Activated gamma-delta T cell treated with Interleukin-2 at 50 U/mL for 16 hours (primary cell): ENCODE results near the gene CFAP61.
"Not testable (repeated sequence)": the region's sequence is repeated elsewhere in the genome, so short reads cannot be mapped to it uniquely, and the experiment has no call there.

Source experiments
- DNase-seq: peaks from one replicate; pipeline ENCODE4 v3.0.0-alpha.2; 2020

CFAP61 gene

DNA sequence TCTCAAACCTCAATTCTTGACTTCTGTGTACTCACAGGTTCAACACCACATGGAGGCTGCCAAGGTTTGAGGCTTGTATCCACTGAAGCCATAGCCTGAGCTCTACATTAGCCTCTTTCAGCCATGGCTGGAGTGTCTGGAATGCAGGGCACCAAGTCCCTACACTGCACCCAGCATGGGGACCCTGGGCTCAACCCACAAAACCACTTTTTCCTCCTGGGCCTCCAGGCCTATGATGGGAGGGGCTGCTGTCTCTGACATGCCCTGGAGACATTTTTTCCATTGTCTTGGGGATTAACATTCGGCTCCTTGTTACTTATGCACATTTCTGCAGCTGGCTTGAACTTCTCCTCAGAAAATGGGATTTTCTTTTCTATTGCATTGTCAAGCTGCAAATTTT, 192.1 kb downstream of the CFAP61 start:
- DNase-seq = not testable (repeated sequence)

DNA sequence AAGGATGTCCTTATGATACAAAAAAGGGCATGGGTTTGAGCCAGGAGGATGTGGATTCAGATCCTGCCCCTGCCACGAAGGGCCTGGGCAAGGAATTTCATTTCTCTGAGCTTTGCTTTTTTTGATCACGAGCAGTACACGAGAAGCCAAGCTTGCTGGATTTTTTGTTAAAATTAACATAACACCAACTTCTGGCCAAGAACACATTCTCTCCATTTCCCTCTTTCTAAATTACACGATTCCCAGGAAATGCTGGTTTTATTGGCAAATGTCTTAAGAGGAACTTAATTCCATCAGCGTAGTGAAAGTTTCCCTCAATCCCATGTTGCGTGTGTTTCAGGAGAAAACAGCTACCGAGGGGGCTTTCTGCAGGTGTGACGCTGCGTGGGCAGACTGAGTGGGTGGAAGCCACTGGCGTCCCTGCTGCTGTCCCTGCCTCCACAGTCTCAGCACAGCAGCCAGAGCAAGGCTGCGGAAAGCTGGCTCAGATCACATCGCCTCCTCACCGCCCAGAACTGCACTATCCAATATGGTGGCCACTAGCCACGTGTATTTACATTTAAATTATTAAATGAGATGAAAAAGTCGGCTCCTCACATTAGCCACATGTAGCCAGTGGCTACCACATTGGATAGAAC, 194.8 kb downstream of the CFAP61 start:
- DNase-seq = no peak

DNA sequence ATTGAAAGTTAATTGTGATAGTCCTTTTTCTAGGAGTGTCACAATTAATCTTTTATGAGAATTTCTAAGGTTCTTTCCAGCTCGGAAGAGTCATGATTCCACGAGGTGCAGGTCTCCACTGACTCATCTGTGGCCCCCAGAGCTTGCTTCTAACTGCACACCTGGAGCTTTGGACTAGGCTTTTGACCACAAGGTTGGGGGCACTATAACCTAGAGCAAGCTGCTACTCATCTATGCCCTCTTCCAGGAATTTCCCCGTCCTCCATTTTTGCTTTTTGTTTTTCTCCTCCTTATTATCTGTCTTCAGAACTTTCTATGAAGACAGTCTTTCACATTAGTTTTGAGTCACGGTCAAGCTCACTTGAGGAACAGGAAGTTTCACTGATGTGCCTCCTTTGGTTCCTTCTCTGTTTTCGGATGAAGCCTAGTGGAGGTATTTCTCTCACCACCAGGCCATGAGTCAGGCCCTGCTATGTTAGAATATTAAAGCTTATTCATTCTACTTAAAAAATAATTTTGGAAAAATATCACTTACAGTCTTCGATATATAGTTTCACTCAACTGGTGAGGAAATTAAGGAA, 196.4 kb downstream of the CFAP61 start:
- no peak for DNase-seq

DNA sequence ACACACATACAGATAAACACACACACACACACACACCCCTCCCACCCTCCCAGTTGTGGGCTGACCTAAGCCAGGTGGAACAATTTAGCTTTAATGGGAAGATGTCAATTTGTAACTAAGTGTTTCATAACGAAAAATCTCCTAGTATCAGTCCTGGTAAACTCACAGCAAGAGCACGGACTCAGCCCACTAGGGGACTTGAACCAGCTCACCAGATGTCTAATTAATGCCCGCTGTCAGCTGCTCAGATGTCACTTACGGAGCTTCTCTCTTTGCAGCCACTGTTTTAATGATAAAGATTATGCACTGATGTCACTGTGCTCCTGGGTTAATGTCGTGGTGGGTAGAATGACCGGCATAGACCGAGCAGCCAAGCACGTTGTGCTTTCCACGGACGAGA, 199.0 kb downstream of the CFAP61 start:
- DNase-seq = no peak

DNA sequence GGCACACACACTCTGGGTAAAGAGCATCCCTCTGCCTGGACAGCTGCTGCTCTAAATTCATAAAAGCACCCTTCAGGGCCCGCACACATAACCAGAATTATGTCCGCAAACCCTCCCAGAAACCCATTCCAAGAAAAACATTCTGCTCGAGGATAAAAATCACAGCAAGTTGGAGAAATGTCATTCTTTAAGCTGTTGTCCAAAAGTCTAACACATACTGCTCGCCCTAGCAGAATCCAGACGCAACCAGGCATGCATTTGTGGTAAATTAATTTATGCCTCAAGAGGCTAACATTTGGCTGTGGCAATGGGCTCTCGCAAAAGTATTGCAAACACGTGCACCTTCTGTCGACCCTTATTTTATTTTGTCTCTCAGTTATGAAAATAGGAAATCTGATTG, 199.5 kb downstream of the CFAP61 start:
- no peak for DNase-seq

DNA sequence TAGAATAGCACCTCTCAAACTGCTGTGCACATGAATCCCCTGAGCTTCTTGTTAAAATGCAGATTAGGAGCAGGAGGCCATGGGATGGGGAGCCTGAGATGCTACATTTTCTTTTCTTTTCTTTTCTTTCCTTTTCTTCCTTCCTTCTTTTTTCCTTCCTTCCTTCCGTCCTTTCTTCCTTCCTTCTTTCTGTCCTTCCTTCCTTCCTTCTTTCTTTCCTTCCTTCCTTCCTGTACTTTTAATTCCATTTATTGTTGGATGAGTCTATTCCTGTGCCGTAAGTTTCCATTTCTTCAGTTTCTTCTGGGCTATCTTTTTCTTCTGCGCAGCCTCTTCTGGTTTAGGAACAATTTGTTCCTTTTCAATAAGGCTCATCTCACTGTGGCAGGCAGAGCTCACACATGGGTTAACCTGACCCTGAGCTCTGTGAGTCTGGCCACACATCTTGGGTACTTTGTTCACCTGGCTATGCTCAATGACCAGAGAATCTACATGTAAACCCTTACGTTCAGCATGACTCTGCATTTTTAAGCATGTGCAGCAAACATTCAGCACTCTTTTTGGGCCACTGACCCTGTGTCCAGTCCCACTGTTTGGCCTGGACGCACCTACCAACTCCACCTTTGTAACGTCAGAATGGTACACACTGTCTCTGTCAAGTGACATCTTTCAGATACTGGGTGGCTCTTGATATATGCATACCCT, 200.9 kb downstream of the CFAP61 start:
- DNase-seq = no peak

DNA sequence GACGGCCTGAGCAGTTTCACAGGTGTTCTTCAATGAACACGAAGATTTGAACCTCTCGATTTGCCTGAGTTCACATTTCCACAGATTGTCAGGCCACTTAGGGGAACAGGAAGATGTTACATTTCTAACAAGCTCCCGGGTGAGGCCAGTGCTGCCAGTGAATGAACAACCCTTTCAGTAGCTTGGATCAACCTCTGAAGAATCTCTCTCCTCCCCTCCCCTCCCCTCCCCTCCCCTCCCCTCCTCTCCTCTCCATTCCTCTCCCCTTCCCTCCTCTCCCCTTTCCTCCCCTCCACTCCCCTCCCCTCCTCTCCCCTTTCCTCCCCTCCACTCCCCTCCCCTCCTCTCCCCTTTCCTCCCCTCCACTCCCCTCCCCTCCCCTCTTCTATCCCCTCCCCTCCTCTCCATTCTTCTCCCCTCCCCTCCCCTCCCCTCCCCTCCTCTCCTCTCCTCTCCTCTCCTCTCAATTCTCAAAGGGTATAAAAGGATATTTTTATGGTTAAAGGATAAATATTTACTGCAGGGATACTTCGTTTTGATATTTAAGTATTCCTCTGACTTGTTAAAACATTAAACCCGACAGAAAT, 201.5 kb downstream of the CFAP61 start:
- DNase-seq = no peak

DNA sequence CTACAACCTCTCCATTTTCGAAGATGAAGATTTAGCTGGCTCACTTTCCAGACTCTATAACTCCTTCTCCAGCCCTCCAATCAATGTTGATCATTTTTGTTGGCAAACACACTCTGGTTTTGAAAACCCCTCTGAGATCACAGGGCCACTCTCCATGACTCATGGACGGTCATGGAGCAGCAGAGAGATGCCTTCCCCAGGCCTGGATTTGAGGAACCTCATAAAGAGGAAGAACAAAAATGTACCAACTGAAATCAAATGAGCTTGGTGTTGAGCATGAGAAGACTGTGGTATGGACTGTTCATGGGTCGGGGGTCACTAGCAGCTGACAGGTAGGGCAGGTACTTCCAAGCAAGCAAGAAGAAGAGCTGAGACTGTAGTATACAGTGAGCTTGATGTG, 202.8 kb downstream of the CFAP61 start:
- DNase-seq = no peak

DNA sequence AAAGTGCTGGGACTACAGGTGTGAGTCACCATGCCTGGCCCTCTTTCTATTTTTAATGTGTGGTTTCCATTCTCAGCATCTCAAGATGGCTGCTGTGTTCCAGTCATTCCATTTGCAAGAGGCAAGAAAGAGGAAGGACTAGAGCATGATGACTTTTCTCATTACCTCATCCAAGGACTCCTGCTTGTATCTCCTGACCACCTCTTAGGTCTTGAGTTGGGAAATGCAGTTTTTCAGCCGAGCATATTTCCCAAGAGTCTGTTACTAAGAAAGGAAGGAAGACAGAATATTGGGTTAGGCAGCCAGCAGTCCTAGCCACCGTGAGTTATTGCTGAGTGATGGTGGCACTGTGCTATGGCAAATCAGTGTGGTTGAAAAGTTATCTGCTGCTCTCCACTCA, 207.2 kb downstream of the CFAP61 start:
- no peak for DNase-seq

DNA sequence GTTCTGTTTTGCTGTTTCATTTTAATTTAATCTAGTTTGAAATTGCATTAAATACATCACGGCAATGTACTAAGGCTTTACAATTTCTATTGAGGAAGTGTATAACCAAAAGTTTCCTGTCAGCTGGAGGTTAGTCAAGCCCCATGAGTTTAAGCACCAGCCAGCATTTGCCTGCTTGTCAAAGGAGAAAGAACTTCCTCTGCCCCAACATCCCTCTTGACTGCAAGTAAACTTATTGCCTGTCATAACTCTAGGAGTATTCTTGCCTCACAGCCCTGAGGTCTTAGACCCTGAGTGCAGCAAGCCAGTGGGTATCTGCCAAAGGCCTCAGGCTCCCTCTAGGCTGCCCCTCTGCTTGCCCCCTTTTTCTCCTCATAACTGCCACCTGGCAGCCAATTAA, 208.8 kb downstream of the CFAP61 start:
- no peak for DNase-seq

DNA sequence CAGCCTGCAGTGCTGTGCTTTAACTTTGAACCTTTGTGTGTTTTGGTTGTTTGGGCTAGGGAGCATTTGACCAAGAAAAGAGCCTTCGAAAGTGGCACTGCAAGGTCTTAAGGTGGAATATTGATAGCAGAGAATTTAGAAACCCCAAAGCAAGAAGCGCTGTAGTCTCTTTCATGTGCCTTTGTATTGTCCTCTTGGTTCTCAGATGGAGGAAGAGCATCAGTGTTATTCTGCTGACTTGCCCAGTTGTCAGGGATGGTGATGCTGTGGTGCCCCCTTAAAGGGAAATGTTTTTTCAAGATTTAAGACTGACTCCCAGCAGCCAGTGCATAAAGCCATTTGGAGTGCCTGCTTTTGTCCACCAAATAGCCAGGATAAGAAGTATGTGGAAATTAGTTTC, 212.9 kb downstream of the CFAP61 start:
- no peak for DNase-seq

DNA sequence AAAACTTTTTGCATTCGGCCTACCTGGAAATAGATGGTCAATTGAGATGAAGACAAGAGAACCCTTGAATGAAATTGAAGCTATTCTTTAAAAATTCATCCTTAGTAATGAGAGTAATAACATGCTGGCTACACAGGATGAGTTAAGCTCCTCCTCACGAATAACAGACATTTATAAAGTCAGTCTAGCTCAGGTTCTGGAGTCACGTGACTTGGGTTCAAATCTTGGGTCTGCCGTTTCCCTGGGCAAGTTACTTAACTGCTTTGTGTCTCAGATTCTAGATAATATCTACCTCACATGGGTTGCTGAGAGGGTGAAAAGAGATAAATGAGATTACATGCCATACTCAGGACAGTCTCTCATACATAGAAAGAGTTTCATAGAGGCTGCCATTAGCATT, 214.2 kb downstream of the CFAP61 start:
- no peak for DNase-seq

DNA sequence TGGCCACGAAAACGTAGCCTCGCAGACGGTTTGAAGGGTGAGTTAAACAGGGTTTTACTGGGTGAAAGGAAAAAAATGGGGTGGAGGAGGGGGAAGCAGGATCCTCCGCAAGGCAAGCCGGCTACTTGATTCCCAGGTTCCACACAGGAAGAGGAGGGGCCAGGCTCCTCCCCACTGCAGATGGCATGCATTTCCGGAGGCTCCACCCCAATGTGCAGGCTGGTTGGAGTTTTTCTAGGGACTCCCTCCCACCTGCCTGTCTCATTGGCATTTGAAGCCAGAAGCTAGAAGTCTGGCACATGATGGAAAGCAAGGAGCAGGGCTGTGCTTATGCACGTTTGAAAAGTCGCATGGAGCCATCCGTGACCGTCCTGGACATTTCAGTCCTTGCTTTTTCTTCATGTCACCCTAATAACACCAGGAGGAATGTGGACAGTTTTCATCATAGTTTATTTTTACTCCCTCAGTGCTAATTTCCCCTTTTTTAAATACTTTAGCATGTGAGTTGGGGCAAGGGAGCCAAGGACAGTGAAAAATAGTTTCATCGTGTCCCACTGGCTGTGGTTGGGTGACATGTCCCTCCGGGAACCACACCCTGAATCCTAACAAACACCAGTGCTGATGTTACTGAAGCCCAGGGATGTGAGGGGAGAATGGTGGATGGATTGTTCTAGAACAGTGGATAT, 215.5 kb downstream of the CFAP61 start:
- no peak for DNase-seq

DNA sequence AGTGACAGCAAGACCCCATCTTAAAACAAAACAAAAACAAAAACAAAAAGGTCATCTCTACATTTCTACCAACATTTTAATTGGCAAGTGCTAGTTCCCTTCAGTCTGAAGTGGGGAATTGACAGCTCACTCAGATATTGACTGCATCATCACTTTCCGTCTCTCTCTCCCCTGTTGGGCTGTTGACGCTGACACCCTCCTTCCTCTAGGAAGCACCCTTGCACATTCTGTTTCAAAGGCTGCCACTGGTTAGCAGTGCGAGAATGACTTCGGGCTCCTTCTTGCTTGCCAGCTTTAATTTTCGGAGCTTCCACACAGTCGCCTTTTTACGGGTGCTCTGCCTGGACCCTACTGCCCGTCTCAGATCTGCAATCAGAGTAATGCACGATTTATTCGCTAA, 218.9 kb downstream of the CFAP61 start:
- no peak for DNase-seq

DNA sequence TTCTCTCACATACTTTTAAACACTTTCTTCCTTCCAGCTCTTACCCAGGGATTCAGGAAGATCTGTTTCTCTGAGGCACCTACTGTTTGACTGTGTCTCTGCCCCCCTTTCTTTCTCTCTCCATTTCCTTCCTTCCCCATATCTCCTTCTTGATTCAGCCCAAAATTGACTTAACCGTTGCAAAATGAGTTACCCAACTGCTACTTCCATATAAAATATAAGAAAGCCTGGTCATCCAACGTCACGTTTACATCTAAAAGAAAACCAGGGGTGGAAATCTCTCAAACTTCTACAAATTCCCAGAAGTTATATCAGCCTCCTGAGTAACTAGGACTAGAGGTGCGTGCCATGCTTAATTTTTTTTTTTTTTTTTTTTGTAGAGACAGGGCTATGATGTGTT, 220.4 kb downstream of the CFAP61 start:
- DNase-seq = no peak

DNA sequence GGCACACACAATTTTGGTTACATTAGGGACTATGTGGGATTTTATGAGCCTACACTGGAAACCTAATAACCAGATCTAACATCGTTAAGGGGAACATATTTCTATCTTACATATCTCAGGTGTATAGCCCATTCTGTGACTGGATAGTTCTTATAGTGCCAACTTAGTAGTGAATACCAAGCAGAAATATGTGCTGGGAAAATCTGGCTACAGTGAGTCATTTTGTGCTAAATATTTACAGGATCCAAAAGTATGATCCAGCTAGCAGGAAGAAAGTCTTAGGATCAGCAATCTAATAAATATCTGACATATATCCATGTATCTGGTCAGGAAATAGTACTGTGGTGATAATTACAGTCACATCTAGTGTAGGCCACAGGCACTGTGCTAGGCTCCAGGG, 221.0 kb downstream of the CFAP61 start:
- DNase-seq = no peak

DNA sequence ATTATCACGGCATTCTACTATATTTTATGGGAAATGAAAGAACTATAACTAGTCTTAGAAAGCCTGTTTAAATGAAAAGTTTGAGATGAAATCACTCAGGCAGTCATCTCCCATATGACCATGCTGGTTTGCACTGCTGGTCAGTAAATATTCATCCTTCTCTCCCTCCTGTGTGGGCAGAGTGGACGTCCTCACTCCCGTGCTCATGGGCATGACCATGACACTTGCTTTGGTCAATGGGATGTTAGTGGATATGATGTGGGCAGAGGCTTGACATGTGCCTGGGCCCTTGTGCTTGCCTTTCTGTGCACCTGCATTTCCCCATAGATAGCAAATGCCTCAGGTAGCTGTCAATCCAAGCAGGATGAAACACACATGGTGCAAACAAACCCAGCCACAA, 222.5 kb downstream of the CFAP61 start:
- no peak for DNase-seq

DNA sequence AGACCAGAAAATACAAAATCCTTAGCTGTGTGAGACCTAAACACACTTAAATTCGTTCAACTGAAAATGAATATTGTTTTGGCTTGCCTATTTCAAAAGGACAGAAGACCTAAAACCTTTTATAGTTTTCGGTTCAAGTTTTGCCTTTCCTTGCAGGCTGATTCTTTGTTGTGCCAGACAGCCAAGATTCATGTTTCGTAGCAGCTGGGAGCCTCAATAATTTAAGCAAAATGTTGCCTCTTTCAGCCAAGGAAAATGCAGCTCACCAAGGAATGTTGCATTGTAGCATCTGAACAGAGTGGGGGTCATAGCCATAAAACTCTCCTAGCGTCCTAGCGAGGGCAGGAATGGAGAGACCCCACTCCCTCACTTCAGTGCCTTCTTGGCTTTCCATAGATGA, 223.3 kb downstream of the CFAP61 start:
- no peak for DNase-seq

DNA sequence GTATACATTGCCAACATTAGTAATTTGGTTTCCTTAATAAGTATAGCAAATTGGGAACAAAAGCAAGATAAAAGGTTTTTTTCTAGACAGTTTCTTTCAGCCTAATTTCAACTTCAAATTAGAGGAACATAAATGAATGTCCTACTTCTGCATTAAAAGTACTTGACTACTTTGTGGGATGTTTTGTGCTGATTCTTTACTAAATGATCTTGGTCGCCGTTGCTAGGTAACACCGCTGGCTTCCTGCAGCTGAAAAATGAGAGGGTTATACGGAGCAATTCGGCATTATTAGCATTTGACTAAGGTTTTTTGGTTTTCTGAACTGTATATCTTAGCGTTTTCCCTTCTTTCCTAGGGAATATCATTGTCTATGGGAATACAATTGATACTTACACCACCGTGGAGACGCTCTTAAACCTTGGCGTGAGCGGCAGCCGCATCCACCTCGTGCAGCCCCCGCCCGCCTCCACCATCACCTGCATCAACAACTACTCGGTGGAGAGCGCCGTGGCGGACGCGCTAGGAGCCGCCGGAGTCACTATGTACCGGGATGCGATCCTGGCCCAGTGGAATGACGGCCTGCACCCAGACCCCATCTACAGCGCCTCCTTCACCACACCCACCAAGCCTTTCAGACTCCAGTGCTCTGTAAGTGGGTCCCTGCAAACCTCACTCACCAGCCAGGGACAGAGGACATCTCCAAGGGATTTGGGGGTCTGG, 224.6 kb downstream of the CFAP61 start:
- DNase-seq = no peak

DNA sequence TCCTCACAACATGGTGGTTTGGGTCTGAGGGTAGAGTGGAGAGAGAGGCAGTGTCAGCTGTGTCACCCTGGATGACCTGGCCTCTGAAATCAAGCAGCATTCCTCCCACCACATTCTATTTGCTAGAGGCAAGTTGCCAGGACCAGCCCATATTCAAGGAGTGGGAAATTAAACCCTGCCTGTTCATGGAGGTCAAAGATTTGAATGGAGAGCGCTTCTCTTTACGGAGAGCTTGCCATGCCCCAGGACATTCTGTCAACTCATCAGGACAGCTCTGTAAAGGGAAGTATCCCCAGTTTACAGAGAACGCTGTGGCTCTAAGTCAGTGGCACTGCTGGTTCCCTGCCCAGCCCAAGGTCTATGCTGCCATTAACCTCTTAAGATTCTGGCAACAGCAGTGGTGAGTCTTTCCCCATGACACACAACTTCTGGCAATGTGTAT, 225.6 kb downstream of the CFAP61 start:
- no peak for DNase-seq

DNA sequence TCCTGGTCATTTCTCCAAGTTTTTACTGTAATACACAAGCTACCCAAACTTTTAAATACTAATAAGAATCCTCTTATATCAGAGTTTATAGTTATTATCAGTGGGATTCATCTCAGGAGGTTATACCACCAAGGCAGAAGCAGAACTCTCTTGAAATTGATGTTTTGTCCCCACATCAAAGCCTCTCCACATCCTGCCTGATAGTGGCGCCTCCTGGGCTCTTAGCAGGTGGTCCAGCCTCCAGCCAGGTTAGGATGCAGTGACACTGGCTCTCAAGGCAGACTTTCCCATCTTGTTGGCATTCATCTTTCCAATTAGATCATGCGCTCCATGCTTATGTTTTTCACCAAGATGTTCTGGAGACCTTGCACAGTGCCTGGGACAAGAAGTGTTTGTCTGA, 233.7 kb downstream of the CFAP61 start:
- DNase-seq = no peak

DNA sequence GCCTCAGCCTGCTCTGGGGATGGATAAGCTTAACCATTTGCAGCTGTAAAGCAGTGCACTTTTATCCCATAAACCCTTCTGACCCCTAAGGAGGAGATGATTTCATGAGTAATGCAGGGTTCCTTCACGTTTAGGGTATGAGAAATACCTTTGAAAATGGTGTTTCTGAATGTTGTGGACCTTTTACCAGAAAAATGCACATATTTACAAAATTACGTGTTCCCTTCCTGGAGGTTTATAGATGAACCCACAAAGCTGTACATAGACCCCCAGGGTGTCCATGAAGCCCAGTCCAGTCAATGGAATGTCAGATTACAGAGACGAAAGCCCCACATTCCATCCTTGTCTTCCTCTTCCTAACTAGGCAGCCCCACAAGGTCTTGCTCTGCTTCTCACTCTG, 237.0 kb downstream of the CFAP61 start:
- DNase-seq = no peak

DNA sequence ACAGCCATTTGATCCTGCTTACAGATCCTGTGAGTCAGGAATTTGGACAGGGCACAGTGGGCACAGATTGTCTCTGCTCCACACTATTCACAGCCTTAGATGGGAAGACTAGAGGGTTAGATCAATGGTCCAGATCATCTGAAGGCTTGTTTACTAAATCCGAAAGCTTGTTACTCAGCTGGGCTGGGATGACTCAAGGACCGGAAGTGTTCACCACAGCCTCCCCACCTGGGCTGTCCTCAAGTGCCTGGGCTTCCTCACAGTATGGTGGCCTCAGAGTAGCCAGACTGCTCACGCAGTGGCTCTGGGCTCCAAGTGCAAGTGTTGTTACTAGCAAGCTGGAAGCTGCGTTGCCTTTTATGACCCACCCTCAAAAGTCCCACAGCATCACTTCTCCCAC, 240.1 kb downstream of the CFAP61 start:
- DNase-seq = no peak
